Measurements from ENCODE around the gene ZBTB26.

- TF ChIP-seq NR3C1 (CRISPR knock-in tag; conservative IDR thresholded peaks at IDR 0.05; ENCODE audit: low read depth) (no peak), PREB (CRISPR knock-in tag; IDR thresholded peaks at IDR 0.05; ENCODE audit: borderline replicate concordance) (no peak), CTCF (IDR thresholded peaks at IDR 0.05) (no peak), HMGXB4 (CRISPR knock-in tag; IDR thresholded peaks at IDR 0.05) (no peak), ZNF121 (CRISPR knock-in tag; IDR thresholded peaks at IDR 0.05) (no peak), AR (CRISPR knock-in tag; IDR thresholded peaks at IDR 0.05) (no peak), ZNF138 (CRISPR knock-in tag; conservative IDR thresholded peaks at IDR 0.05) (no peak), SP1 (CRISPR knock-in tag; conservative IDR thresholded peaks at IDR 0.05) (no peak), ZNF532 (CRISPR knock-in tag; IDR thresholded peaks at IDR 0.05; ENCODE audit: borderline replicate concordance) (no peak), TEAD4 (CRISPR knock-in tag; IDR thresholded peaks at IDR 0.05) (no peak), RELA (CRISPR knock-in tag; IDR thresholded peaks at IDR 0.05; ENCODE audit: borderline replicate concordance) (no peak), ATF2 (CRISPR knock-in tag; IDR thresholded peaks at IDR 0.05; ENCODE audit: borderline replicate concordance, low read depth) (no peak)
Measured at GRCh38 chr9:122900791-122901190, 30.5 kb downstream of the ZBTB26 start.

All from WTC11 (cell line).